NCI-H2196 treated with DMSO at 0.1 percent for 48 hours (cell line): ENCODE measurements around the gene NOMO2.
"Not testable (repeated sequence)": the region's sequence is repeated elsewhere in the genome, so short reads cannot be mapped to it uniquely, and the experiment has no call there.

Source experiments
- DNase-seq: peaks from one replicate; lab custom pipeline; 2025; ENCODE audit not compliant: unreplicated experiment; lab: John Stamatoyannopoulos, UW

Gene NOMO2

GRCh38 chr16:18525882-18526482, 35.9 kb downstream of the NOMO2 start:
- DNase-seq = not testable (repeated sequence)

GRCh38 chr16:18522637-18523036, 39.3 kb downstream of the NOMO2 start:
- not testable (repeated sequence) for DNase-seq

- not testable (repeated sequence) for DNase-seq
Observed at GRCh38 chr16:18521445-18522181, 40.3 kb downstream of the NOMO2 start.

GRCh38 chr16:18518536-18519283, 43.2 kb downstream of the NOMO2 start:
- not testable (repeated sequence) for DNase-seq

GRCh38 chr16:18498430-18498829, 63.5 kb downstream of the NOMO2 start:
- not testable (repeated sequence) for DNase-seq

GRCh38 chr16:18497032-18497431, 64.9 kb downstream of the NOMO2 start:
- not testable (repeated sequence) for DNase-seq

GRCh38 chr16:18492118-18492897, 69.6 kb downstream of the NOMO2 start:
- not testable (repeated sequence) for DNase-seq

GRCh38 chr16:18436025-18436424, 125.9 kb downstream of the NOMO2 start:
- not testable (repeated sequence) for DNase-seq

- not testable (repeated sequence) for DNase-seq
Observed at GRCh38 chr16:18415827-18416226, 146.1 kb downstream of the NOMO2 start.

GRCh38 chr16:18409532-18410293, 152.2 kb downstream of the NOMO2 start:
- not testable (repeated sequence) for DNase-seq

GRCh38 chr16:18401851-18402657, 159.8 kb downstream of the NOMO2 start:
- DNase-seq = not testable (repeated sequence)

GRCh38 chr16:18401159-18401558, 160.7 kb downstream of the NOMO2 start:
- not testable (repeated sequence) for DNase-seq

- DNase-seq = not testable (repeated sequence)
Observed at GRCh38 chr16:18394363-18394762, 167.5 kb downstream of the NOMO2 start.

GRCh38 chr16:18387767-18388166, 174.1 kb downstream of the NOMO2 start:
- not testable (repeated sequence) for DNase-seq

- not testable (repeated sequence) for DNase-seq
Observed at GRCh38 chr16:18386517-18386916, 175.4 kb downstream of the NOMO2 start.

GRCh38 chr16:18385285-18385684, 176.6 kb downstream of the NOMO2 start:
- not testable (repeated sequence) for DNase-seq

GRCh38 chr16:18384869-18385268, 177.0 kb downstream of the NOMO2 start:
- DNase-seq = not testable (repeated sequence)

GRCh38 chr16:18384098-18384636, 177.7 kb downstream of the NOMO2 start:
- DNase-seq = not testable (repeated sequence)

GRCh38 chr16:18382696-18383095, 179.2 kb downstream of the NOMO2 start:
- not testable (repeated sequence) for DNase-seq
